Kasumi-1 (cell line): ENCODE data around the gene PARVA.

Experiments used
- DNase-seq, 2 experiments: peaks; one replicate each; lab custom pipeline; 2025; lab: John Stamatoyannopoulos, UW

Gene PARVA

GRCh38 chr11:12547953-12548650 is 170.7 kb downstream of the PARVA start:
- DNase-seq: no peak

DNA sequence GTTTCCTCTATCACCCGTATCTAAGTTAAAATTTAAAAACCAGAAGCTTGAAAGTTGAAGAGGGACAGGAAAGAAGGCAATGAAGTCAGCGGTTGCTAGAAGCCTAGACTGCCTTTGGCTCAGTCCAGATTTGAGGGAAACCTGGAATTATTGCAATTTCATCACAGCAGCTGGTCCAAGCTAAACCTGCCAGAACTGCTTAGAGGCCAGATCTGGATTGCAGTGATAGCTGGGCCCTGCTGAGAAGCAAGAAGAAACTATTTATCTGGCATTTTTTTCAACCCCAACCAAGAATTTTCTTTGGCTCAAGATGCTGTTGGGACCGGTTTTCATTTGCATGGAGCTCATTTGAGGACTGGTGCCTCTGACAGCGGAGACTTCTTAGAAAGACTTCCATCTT is 175.3 kb downstream of the PARVA start:
- DNase-seq: no peak

- no peak for DNase-seq
These were observed 176.8 kb downstream of the PARVA start for GRCh38 chr11:12554122-12554521.

DNA sequence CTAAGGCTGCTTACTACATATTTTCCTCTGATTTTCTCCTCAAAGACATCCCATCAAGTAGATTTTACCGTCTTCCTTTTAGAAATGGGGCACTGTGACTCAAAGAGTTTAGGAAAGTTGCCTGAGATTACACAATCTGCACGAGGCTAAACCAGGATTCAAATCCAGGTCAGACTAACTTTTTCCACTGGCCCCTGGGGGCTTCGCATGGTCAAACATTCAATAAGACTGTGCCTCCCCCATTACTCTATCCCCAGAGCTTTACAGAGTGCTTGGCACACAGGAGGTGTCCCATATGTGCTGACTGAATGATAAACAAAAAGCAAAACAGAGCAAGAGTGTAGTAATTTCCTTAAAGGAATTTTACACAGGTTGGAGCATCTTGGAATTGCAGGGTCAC is 178.8 kb downstream of the PARVA start:
- DNase-seq: no peak

DNA sequence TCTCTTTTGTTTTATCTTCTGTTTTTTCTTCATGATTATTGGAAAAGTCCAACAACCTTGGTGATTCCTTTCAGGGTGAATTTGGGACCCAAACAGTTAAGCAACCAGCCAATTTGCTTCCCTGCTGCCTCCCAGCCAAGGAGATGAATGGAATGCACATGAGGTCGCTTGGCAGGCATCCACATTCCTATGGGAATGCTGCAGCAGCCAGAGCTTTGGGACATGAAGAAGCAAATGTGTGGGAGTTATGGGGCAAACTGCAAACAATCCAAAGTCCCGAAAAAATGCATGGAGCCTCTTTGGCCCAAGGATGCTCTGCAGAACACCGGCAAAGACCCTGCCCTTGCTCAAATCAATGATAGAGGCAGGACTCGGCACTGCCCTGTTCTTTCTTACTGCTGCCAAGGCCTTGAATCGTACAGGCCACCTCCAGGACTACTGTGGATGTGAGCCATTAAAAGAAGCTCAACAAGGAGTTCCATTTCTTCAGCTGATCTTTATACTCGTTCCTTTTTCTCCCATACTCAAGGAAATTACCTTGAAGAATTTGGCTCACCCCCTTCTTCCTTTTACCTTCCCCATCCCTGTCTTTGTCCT is 179.5 kb downstream of the PARVA start:
- no peak for DNase-seq

DNA sequence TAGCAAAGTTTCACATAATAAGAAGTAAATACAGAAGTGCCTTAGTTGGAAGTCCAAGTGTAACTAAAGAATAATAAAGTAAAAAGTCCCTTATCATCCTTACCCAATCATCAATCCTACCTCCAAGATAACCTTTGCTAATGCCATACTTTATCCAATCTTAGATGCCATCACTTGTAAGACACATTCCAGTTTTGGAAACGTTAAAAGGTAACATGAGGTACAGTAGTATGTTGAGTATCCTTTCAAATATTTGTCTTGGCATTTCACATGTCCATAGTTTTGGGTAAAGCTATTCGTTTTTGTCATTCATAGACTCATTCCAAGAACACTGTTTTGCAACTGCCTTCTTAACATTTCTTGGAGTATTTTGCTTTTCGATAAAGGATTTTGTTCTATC is 181.6 kb downstream of the PARVA start:
- DNase-seq: no peak

GRCh38 chr11:12560362-12560761 is 183.0 kb downstream of the PARVA start:
- DNase-seq: no peak

DNA sequence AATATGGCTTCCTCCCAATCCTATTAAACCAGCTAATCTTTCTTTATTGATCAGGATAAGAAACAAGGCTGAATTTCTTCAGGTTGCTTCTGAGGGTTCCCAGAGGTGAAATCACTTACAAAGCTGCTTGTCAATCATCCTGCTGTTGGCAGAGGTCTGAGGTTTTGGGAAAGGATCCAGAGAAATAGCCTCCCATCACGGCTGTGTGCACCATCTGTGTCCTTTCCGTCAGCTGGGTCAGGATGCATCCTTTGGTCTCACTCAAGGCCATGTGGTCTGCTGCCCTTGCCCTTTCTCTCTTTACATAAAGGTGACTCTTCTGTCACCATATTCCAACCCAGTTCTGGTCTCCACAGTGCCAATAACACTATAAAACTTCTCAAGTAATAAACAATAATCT is 183.5 kb downstream of the PARVA start:
- DNase-seq: no peak

DNA sequence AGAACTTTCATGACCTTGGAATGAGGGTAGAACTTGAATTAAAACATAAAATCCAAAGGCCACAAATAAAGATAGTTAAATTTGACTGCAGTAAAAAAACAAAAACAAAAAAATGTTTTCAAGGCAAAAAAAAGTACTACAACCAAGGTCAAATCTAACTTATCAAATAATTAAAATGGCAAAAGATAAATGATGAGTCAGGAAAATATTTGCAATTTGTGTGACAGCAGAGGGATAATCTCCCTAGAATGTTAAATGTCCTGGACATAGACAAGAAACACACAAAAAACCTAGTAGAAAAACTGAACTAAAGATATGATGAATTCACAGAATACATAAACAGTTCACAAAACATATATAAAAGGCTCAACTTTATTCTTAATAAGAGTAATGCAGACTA is 186.6 kb downstream of the PARVA start:
- no peak for DNase-seq

DNA sequence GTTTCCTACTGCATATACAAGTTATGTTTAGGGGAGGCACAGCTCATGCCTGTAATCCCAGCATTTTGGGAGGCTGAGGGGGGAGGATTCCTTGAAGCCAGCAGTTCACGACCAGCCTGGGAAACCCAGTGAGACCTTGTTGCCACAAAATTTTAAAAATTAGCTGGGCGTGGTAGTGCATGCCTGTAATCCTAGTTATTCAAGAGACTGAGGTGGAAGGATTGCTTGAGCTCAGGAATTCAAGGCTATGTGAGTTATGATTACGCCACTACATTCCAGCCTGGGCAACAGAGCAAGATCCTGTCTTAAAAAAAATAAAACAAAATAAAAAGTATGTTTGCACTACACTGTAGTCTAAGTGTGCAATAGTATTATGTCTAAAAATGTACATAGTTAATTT is 188.0 kb downstream of the PARVA start:
- DNase-seq: no peak

DNA sequence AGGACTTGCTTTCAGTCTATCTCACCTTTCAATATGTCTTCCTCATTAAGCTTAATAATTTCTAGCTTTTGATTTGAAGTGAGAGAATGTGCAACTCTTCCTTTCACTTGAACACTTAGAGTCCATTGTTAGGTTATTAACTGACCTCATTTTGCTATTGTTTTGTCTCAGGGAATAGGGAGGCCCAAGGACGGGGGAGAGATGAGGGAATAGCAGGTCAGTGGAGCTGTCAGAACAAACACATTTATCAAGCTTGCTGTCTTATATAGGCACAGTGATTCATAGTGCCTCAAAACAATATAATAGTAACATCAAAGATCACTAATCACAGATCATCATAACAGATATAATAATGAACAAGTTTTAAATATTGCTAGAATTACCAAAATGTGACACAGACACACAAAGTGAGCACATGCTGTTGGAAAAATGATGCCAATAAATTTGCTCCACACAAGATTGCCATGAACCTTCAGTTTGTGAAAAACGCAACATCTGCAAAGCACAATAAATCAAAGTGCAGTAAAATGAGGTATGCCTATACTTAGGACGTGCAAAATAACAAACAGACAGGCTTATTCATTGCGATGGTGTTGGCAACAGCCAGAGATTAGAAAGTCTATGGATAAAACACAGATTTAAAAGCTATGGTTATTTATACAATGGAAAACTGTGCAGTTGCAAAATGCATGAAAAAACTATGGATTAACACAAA is 190.5 kb downstream of the PARVA start:
- no peak for DNase-seq

- no peak for DNase-seq
These were observed 192.4 kb downstream of the PARVA start for GRCh38 chr11:12569499-12570425.

GRCh38 chr11:12573707-12574485 is 196.5 kb downstream of the PARVA start:
- DNase-seq: no peak

- no peak for DNase-seq
These were observed 200.6 kb downstream of the PARVA start for GRCh38 chr11:12577725-12578644.

- no peak for DNase-seq
These were observed 204.0 kb downstream of the PARVA start for GRCh38 chr11:12581416-12581815.

GRCh38 chr11:12581923-12582322 is 204.6 kb downstream of the PARVA start:
- no peak for DNase-seq
